Endothelial cell of umbilical vein (primary cell): Measurements from ENCODE around the gene PDE1A.
A peak's percentile ranks its signal among the peaks of the same experiment; 100 is the strongest.

Source experiments
- EZH2 ChIP-seq: IDR thresholded peaks from 2 replicates; pipeline ENCODE4 v1.6.1; 2012; ENCODE audit warnings: borderline replicate concordance, low read depth, mild to moderate bottlenecking, moderate library complexity, low read length, inconsistent platforms; ENCODE audit not compliant: severe bottlenecking
- JUN ChIP-seq: IDR thresholded peaks from 2 replicates; pipeline ENCODE4 v1.6.1; 2011; ENCODE audit warnings: borderline replicate concordance, low read depth; ENCODE audit not compliant: insufficient read length, insufficient read depth
- POLR2A ChIP-seq: IDR thresholded peaks from 2 replicates; pipeline ENCODE4 v1.6.1; 2012; ENCODE audit warnings: low read depth, mild to moderate bottlenecking, control low read depth, low read length
- POLR2AphosphoS5 ChIP-seq: IDR thresholded peaks from 2 replicates; pipeline ENCODE4 v1.6.1; 2012; ENCODE audit warnings: low read depth, mild to moderate bottlenecking, control low read depth, low read length, moderate library complexity; ENCODE audit not compliant: insufficient read depth
- TF ChIP-seq, protein P1 (sequence below), 2 donors: IDR thresholded peaks; 1 replicate in 1 of 2; 2 replicates in 1 of 2; pipeline ENCODE4 v1.5.1; 2011; ENCODE audit warnings: low read length in 2 of 2, mild to moderate bottlenecking in 2 of 2, moderate library complexity in 2 of 2, control low read depth in 1 of 2, inconsistent platforms in 1 of 2, low read depth in 1 of 2; ENCODE audit not compliant: insufficient read depth in 1 of 2; ENCODE audit errors: extremely low read depth in 1 of 2
- TF ChIP-seq, protein P2 (sequence below): IDR thresholded peaks from 2 replicates; pipeline ENCODE4 v1.6.1; 2011; ENCODE audit not compliant: insufficient read depth, insufficient read length

DNA sequence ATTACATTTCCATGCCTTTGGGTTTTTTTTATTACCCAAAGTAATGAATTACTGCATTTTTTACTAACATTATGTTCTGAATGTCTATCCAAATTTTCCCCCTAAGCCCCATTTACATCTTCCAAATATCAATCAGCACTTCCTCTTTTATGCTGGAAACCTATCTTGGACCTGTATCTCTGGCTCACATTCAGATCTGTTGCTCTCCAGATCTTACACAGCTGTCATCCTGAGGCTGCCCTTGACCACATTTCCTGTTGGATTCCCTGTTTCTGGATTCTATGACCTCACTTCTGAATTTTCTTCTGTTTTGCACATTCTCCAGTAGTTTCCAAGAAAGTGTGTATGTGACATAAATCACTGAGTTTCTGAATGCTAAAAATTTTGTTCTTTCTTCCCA is 146.7 kb downstream of the PDE1A start:
- TF ChIP-seq, protein P1, sequence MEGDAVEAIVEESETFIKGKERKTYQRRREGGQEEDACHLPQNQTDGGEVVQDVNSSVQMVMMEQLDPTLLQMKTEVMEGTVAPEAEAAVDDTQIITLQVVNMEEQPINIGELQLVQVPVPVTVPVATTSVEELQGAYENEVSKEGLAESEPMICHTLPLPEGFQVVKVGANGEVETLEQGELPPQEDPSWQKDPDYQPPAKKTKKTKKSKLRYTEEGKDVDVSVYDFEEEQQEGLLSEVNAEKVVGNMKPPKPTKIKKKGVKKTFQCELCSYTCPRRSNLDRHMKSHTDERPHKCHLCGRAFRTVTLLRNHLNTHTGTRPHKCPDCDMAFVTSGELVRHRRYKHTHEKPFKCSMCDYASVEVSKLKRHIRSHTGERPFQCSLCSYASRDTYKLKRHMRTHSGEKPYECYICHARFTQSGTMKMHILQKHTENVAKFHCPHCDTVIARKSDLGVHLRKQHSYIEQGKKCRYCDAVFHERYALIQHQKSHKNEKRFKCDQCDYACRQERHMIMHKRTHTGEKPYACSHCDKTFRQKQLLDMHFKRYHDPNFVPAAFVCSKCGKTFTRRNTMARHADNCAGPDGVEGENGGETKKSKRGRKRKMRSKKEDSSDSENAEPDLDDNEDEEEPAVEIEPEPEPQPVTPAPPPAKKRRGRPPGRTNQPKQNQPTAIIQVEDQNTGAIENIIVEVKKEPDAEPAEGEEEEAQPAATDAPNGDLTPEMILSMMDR (IDR thresholded peaks at IDR 0.05; ENCODE audit: extremely low read depth in 1 of 2, insufficient read depth in 1 of 2, low read depth in 1 of 2, low read length in 2 of 2): no peak
- no peak for TF ChIP-seq POLR2AphosphoS5
- TF ChIP-seq, protein P2, sequence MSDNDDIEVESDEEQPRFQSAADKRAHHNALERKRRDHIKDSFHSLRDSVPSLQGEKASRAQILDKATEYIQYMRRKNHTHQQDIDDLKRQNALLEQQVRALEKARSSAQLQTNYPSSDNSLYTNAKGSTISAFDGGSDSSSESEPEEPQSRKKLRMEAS: no peak
- TF ChIP-seq JUN: peak; percentile 51
- no peak for TF ChIP-seq POLR2A
- TF ChIP-seq EZH2: no peak
